Measurements from ENCODE around the gene IGSF3. TPM values are rescaled to one million over a fixed set of nuclear protein-coding genes. Genes with fewer than 3 reads are reported as not detected.

Gene IGSF3
- total and polyA plus RNA-seq, 2 of the 8 experiments (the other 6 are each of a cell fraction or from before 2014, with no cell fraction given) = 30.0 to 32.2 TPM

- Histone ChIP-seq H4K5ac (ENCODE audit: insufficient read length, low read depth, low read length) (no peak overlapping the region), H3K4ac (replicated peaks; ENCODE audit: insufficient read length, low read depth, low read length) (no peak overlapping the region), H3K36me3 (ENCODE audit: control insufficient read depth in 2 of 4, insufficient read depth in 4 of 4, low read length in 3 of 4) (peaks cover 0 to 3% (median 0%) of the 10 kb centered on the region in 4 experiments; a peak in 1 of 8 replicates), H3K9me3 (ENCODE audit: insufficient read depth in 2 of 2, low read depth in 1 of 2, low read length in 1 of 2) (no peaks in the 10 kb centered on the region), H3K9ac (replicated peaks in 1 of 4; ENCODE audit: extremely low read depth in 1 of 4, low read depth in 3 of 4, low read length in 3 of 4) (no peak overlapping the region), H4K8ac (ENCODE audit: extremely low read depth, insufficient read depth, low read length) (no peak overlapping the region), H2BK120ac (replicated peaks; ENCODE audit: low read depth, low read length) (no peak overlapping the region), H3K23ac (ENCODE audit: insufficient read length) (no peak overlapping the region), H3K23me2 (ENCODE audit: low read depth, low read length) (peaks cover 5% of the 10 kb centered on the region), H3K79me1 (ENCODE audit: low read depth, low read length) (peaks cover 5% of the 10 kb centered on the region; the same call in 1 of the 2 replicates), H4K20me1 (replicated peaks in 1 of 2; ENCODE audit: control insufficient read depth in 1 of 2, insufficient read depth in 2 of 2, low read length in 2 of 2) (peaks cover 2 to 21% of the 10 kb centered on the region in 2 experiments), H3K79me2 (ENCODE audit: control insufficient read depth in 1 of 2, insufficient read depth in 2 of 2, low read length in 2 of 2) (peaks cover 4 to 49% of the 10 kb centered on the region in 2 experiments; a peak in 3 of 4 replicates), H3K27me3 (replicated peaks in 1 of 4; ENCODE audit: control insufficient read depth in 3 of 4, extremely low read depth in 1 of 4, insufficient read depth in 3 of 4, low read length in 3 of 4) (peaks cover 0 to 3% (median 0%) of the 10 kb centered on the region in 4 experiments; a peak in 2 of 7 replicates), H2BK15ac (ENCODE audit: low read length) (no peak overlapping the region), H3K56ac (replicated peaks; ENCODE audit: insufficient read length, low read depth, low read length) (no peak overlapping the region), H2BK5ac (ENCODE audit: low read depth, low read length) (no peak overlapping the region), H4K91ac (replicated peaks; ENCODE audit: insufficient read length, low read length) (no peak overlapping the region), H2AFZ (ENCODE audit: low read length) (no peak overlapping the region), H3K4me1 (replicated peaks in 1 of 4; ENCODE audit: control insufficient read depth in 3 of 4, insufficient read depth in 4 of 4, low read length in 3 of 4) (peaks cover 7 to 15% (median 12%) of the 10 kb centered on the region in 4 experiments; a peak in 5 of 7 replicates), H3K4me2 (ENCODE audit: insufficient read depth in 1 of 2, low read depth in 2 of 2, low read length in 2 of 2) (no peak overlapping the region), H3K4me3 (ENCODE audit: extremely low read depth in 1 of 4, insufficient read depth in 2 of 4, low read depth in 3 of 4, low read length in 4 of 4) (no peak overlapping the region), H3K14ac (ENCODE audit: insufficient read length) (no peak overlapping the region), H2BK12ac (ENCODE audit: low read depth, low read length) (no peak overlapping the region), H2AK5ac (ENCODE audit: low read depth, low read length) (no peak overlapping the region), H3K27ac (ENCODE audit: low read depth, low read length) (no peak overlapping the region), H2BK20ac (ENCODE audit: low read length) (no peak overlapping the region), H3K18ac (ENCODE audit: extremely low read depth, low read length) (no peak overlapping the region)
- 85% methylated on average over 1 of the region's 1 CpG; no CpG with 5 or more reads in 1 of the 2 experiments for WGBS, 2 experiments (ENCODE audit: extremely low coverage in 1 of 2, insufficient coverage in 1 of 2, insufficient read length in 1 of 2, insufficient replicate concordance in 2 of 2, low coverage in 1 of 2, low lambda C conversion rate in 2 of 2, missing lambda C conversion rate in 1 of 2)
- ChIA-PET CTCF (ENCODE audit: partially characterized antibody) (interaction anchor here (1.5 to 2.6 kb wide), 4 partner anchors 11 to 87 kb away, joined by 3 to 16 read pairs (median 4); no protein-coding TSS in a partner anchor), POLR2A (ENCODE audit: partially characterized antibody) (interaction anchor here (1.1 kb wide), 1 partner anchor 10 kb away, joined by 3 read pairs; no protein-coding TSS in a partner anchor)
- DNase-seq (ENCODE audit: low read depth in 1 of 2, low spot score in 2 of 2) = no peak
- no peak for FAIRE-seq
- TF ChIP-seq USF2 (IDR thresholded peaks at IDR 0.05; ENCODE audit: low read length) (no peak), KDM1A (IDR thresholded peaks at IDR 0.05; ENCODE audit: borderline replicate concordance, low read length) (no peak), JUN (IDR thresholded peaks at IDR 0.05; ENCODE audit: low read depth, low read length) (no peak), ATF2 (IDR thresholded peaks at IDR 0.05; ENCODE audit: low read length) (no peak), CEBPB (IDR thresholded peaks at IDR 0.05; ENCODE audit: low read depth, low read length) (no peak), RXRA (IDR thresholded peaks at IDR 0.05; ENCODE audit: insufficient read depth, low read depth, low read length) (no peak), ASH2L (IDR thresholded peaks at IDR 0.05; ENCODE audit: low read length) (no peak), SP2 (IDR thresholded peaks at IDR 0.05; ENCODE audit: low read length) (no peak), RBBP5 (IDR thresholded peaks at IDR 0.05; ENCODE audit: borderline replicate concordance, low read depth, low read length) (no peak), YY1 (IDR thresholded peaks at IDR 0.05; ENCODE audit: low read depth, low read length) (no peak), MAX (IDR thresholded peaks at IDR 0.05) (no peak)
These were observed 5.9 kb downstream of the IGSF3 start for GRCh38 chr1:116661633-116662032.

Measured in H1 (cell line).